MCF 10A (cell line): ENCODE measurements around the gene LY6G6C. TPM values are rescaled to one million over a fixed set of nuclear protein-coding genes. Genes with fewer than 3 reads are reported as not detected.

Experiments used
- BruUV-seq: library from RNA; stranded (reverse); fragments of 400-500 nt; replicated peaks from 2 replicates; lab custom pipeline; 2021; lab: Mats Ljungman, UMichigan
- CTCF ChIA-PET: fragments of 300-600 bp; sonication (Branson Sonifier 250); formaldehyde crosslinking; extraction: SDS; loops from one replicate; lab custom pipeline; 2021; ENCODE audit warnings: antibody characterized with exemption, inconsistent platforms; lab: Yijun Ruan, JAX
- POLR2A ChIA-PET: fragments of 300-600, 350-650 bp; sonication (Branson Sonifier 250); formaldehyde crosslinking; extraction: SDS; loops from one replicate; lab custom pipeline; 2020; ENCODE audit warnings: antibody characterized with exemption, inconsistent platforms; lab: Yijun Ruan, JAX
- DNase-seq: peaks from one replicate; pipeline ENCODE4 v3.0.0-alpha.2; 2018; ENCODE audit not compliant: unreplicated experiment
- H3K27ac Mint-ChIP-seq: one replicate; pipeline ENCODE4 v1.8.0; 2022; ENCODE audit warnings: mild to moderate bottlenecking, low read depth, mixed read lengths; ENCODE audit not compliant: unreplicated experiment
- H3K27me3 Mint-ChIP-seq: one replicate; pipeline ENCODE4 v1.8.0; 2022; ENCODE audit warnings: mixed read lengths; ENCODE audit not compliant: insufficient read depth, unreplicated experiment
- H3K36me3 Mint-ChIP-seq: one replicate; pipeline ENCODE4 v1.8.0; 2022; ENCODE audit warnings: mild to moderate bottlenecking, moderate library complexity, mixed read lengths; ENCODE audit not compliant: insufficient read depth, unreplicated experiment
- H3K4me1 Mint-ChIP-seq: one replicate; pipeline ENCODE4 v1.8.0; 2022; ENCODE audit warnings: mixed read lengths; ENCODE audit not compliant: insufficient read depth, unreplicated experiment
- H3K4me3 Mint-ChIP-seq: one replicate; pipeline ENCODE4 v1.8.0; 2022; ENCODE audit warnings: mild to moderate bottlenecking, moderate library complexity, mixed read lengths; ENCODE audit not compliant: unreplicated experiment
- H3K9me3 Mint-ChIP-seq: one replicate; pipeline ENCODE4 v1.8.0; 2022; ENCODE audit warnings: mixed read lengths; ENCODE audit not compliant: unreplicated experiment
- CTCF ChIP-seq: fragments of 200-600 bp; IDR thresholded peaks from one replicate; pipeline ENCODE4 v1.8.0; 2022; ENCODE audit warnings: antibody characterized with exemption, mild to moderate bottlenecking; ENCODE audit not compliant: unreplicated experiment
- intact Hi-C: fragments of 100-400 bp; cut with micrococcal nuclease; formaldehyde crosslinking; loops from 2 replicates; pipeline ENCODE4 v1.14.1; 2022
- total RNA-seq: library from RNA; stranded (reverse); gene quantifications from 2 replicates; pipeline ENCODE4 v1.2.3, GENCODE V29; 2022

The LY6G6C gene
- total RNA-seq, 1 experiment from 2014 or later, result not detected

DNA sequence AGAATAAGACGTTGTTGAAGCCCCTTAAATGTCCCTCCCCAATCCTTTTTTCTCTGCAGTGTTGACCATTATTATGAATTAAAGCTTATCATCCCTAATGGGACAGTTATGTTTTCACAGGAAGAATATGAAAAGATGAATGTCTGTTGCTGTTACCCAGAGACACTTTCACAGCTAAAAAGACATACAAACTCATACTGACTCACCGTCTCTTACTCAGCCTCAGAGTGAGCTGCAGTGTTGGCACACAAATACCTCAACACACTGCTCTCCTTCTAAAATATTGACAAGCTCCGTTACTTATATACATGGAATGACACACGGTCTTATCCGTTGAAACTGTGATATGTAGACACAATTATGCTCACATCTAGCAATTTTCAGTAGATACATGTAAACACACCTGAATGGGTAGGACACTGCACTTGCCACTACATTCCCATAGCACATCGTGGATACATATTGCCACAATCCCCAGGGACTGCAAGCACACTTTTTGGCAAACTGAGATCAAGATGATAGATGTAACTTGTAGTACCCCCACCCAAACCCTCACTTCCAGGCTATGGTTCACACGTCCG lies 31.3 kb upstream of the LY6G6C start:
- H3K27ac Mint-ChIP-seq, result no peak overlapping the region
- POLR2A ChIA-PET, result interaction anchor here (0.5 to 2.5 kb wide), 15 partner anchors 11 to 1372 kb away, joined by 3 to 13 read pairs (median 3); partner anchors contain the start of genes CLIC1, GPANK1, HSPA1B and LSM2

GRCh38 chr6:31750411-31751022 lies 29.0 kb upstream of the LY6G6C start:
- peaks cover 10% of the 10 kb centered on the region for H3K4me1 Mint-ChIP-seq
- no peak overlapping the region for H3K4me3 Mint-ChIP-seq
- TF ChIP-seq CTCF, result no peak
- no peaks in the 10 kb centered on the region for H3K9me3 Mint-ChIP-seq
- ChIA-PET POLR2A (interaction anchor here (0.6 to 1.5 kb wide), 2 partner anchors 11 to 438 kb away, joined by 3 to 8 read pairs; partner anchors contain the start of gene MSH5), CTCF (interaction anchor here (0.6 to 2.6 kb wide), 3 partner anchors 19 to 98 kb away, joined by 4 to 8 read pairs (median 4); partner anchors contain the start of gene BAG6)
- H3K27ac Mint-ChIP-seq, result no peak overlapping the region
- BruUV-seq, result no TSS peak
- H3K36me3 Mint-ChIP-seq, result peaks cover 7% of the 10 kb centered on the region
- no peak for DNase-seq
- no peaks in the 10 kb centered on the region for H3K27me3 Mint-ChIP-seq
- intact Hi-C loops, result no loop called here

More for the DNA sequence above, 31.3 kb upstream of the LY6G6C start:
- Mint-ChIP-seq H3K36me3 (peaks cover 8% of the 10 kb centered on the region), H3K27me3 (no peaks in the 10 kb centered on the region), H3K4me3 (no peak overlapping the region), H3K4me1 (peaks cover 10% of the 10 kb centered on the region), H3K9me3 (no peaks in the 10 kb centered on the region)
- peak; percentile 60 for DNase-seq
- TF ChIP-seq CTCF, result no peak
- CTCF ChIA-PET, result interaction anchor here (0.6 to 2.6 kb wide), 2 partner anchors 17 to 58 kb away, joined by 3 to 8 read pairs; no protein-coding TSS in a partner anchor
- no TSS peak for BruUV-seq
- intact Hi-C loops, result no loop called here

GRCh38 chr6:31749301-31750036 lies 27.9 kb upstream of the LY6G6C start:
- peaks cover 10% of the 10 kb centered on the region for H3K36me3 Mint-ChIP-seq
- ChIA-PET POLR2A (interaction anchor here (0.6 to 1.6 kb wide), 6 partner anchors 8 to 439 kb away, joined by 3 to 8 read pairs (median 3); partner anchors contain the start of gene MSH5), CTCF (interaction anchor here (1.0 kb wide), 1 partner anchor 42 kb away, joined by 4 read pairs; no protein-coding TSS in a partner anchor)
- no peak for DNase-seq
- intact Hi-C loops, result no loop called here
- H3K9me3 Mint-ChIP-seq, result no peaks in the 10 kb centered on the region
- BruUV-seq, result no TSS peak
- no peak for TF ChIP-seq CTCF
- no peaks in the 10 kb centered on the region for H3K27me3 Mint-ChIP-seq
- H3K27ac Mint-ChIP-seq, result peak overlapping the region; percentile 82
- no peak overlapping the region for H3K4me3 Mint-ChIP-seq
- peaks cover 10% of the 10 kb centered on the region for H3K4me1 Mint-ChIP-seq

DNA sequence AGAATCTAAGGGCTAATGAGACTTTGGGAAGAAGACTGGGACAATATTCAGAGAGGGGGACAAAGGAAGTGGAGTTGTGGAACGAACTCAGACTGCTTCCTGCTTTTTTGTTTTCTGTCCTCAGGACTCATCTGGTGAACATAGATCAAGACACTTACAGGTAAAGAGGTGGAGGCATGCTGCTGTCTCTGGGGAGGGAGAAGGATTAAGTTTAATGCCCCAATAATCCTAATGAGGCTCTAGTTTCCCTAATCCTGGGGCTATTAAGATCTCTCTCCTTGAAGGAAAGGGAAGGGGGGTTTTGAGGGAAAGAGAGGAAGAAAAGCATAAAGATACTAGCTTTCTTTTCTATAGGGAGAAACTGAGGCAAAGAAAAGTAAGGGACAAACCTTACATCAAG lies 22.9 kb upstream of the LY6G6C start:
- BruUV-seq, result no TSS peak
- H3K27ac Mint-ChIP-seq, result no peak overlapping the region
- H3K4me3 Mint-ChIP-seq, result no peak overlapping the region
- no peak for DNase-seq
- CTCF ChIA-PET, result no interaction called here
- peaks cover 11% of the 10 kb centered on the region for H3K4me1 Mint-ChIP-seq
- H3K27me3 Mint-ChIP-seq, result no peaks in the 10 kb centered on the region
- H3K9me3 Mint-ChIP-seq, result no peaks in the 10 kb centered on the region
- intact Hi-C loops, result no loop called here
- POLR2A ChIA-PET, result no interaction called here
- TF ChIP-seq CTCF, result no peak
- H3K36me3 Mint-ChIP-seq, result peaks cover 10% of the 10 kb centered on the region
